ENCODE results near the gene SLC25A26. TPM values are rescaled to one million over a fixed set of nuclear protein-coding genes. Genes with fewer than 3 reads are reported as not detected.

SLC25A26 gene
- total and polyA plus RNA-seq, 8 donors: 5.1 to 13.6 (median 9.9) TPM

DNA sequence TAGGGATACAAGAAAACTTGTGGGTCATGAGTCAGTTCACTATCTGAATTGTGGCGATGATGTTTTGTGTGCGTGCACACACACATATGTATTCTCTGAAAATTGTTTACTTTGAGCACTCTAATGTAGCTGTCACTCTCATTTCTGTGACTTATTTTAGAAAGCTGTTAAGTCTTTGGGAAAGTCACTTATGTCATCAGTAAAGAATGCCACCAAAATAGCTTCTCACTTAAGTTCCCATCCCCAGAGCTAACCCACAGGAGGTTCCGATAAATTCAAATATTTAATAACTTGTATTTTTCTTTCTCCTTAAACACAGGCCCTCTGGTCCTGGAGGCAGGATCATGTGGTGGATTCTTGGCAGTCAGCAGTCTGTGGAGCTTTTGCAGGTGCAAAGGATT lies 141.7 kb downstream of the SLC25A26 start:
- H3K9me3 ChIP-seq: no peaks in the 10 kb centered on the region
- DNase-seq (no peak), ATAC-seq (no peak), FAIRE-seq (no peak)
- TF ChIP-seq, protein P1, sequence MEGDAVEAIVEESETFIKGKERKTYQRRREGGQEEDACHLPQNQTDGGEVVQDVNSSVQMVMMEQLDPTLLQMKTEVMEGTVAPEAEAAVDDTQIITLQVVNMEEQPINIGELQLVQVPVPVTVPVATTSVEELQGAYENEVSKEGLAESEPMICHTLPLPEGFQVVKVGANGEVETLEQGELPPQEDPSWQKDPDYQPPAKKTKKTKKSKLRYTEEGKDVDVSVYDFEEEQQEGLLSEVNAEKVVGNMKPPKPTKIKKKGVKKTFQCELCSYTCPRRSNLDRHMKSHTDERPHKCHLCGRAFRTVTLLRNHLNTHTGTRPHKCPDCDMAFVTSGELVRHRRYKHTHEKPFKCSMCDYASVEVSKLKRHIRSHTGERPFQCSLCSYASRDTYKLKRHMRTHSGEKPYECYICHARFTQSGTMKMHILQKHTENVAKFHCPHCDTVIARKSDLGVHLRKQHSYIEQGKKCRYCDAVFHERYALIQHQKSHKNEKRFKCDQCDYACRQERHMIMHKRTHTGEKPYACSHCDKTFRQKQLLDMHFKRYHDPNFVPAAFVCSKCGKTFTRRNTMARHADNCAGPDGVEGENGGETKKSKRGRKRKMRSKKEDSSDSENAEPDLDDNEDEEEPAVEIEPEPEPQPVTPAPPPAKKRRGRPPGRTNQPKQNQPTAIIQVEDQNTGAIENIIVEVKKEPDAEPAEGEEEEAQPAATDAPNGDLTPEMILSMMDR (IDR thresholded peaks at IDR 0.05): no peak
- 85 to 93% methylated on average over 3 of the region's 3 CpGs for WGBS, 2 donors
- H3K27me3 ChIP-seq: no peaks in the 10 kb centered on the region
- no peaks in the 10 kb centered on the region for H3K36me3 ChIP-seq
- no peak overlapping the region for H3K4me3 ChIP-seq
- H3K27ac ChIP-seq: no peak overlapping the region
- intact Hi-C loops (cut with DNase I): loop anchor here in 1 of 3 donors (10.0 kb wide), 1 partner anchor 58 kb away; no protein-coding TSS in a partner anchor
- no peaks in the 10 kb centered on the region for H3K4me1 ChIP-seq

DNA sequence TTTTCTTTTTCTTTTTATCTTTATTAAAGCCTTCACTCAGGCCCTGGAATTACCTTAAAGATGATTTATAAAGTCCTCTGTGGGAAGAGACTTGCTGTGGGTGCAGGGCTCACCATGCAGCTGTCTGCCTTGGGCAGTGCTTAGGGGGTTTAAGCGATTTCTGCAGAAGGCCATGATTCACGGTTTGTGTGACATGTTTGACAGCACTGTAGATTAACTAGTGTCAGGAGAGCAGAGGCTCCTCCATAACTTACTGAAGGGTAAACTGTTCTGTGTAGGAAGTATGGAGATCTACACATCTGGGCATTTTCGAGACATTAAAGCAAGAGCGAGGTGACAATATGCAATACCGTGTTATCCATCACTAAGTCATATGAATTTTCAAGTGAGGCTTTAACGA lies 142.3 kb downstream of the SLC25A26 start:
- FAIRE-seq (no peak), ATAC-seq (no peak), DNase-seq (no peak)
- H3K4me1 ChIP-seq: no peaks in the 10 kb centered on the region
- no peaks in the 10 kb centered on the region for H3K36me3 ChIP-seq
- H3K4me3 ChIP-seq: no peak overlapping the region
- WGBS, 2 donors: 85 to 92% methylated on average over 6 of the region's 6 CpGs
- no peaks in the 10 kb centered on the region for H3K27me3 ChIP-seq
- H3K27ac ChIP-seq: no peak overlapping the region
- TF ChIP-seq, protein P1 (IDR thresholded peaks at IDR 0.05): no peak
- H3K9me3 ChIP-seq: no peaks in the 10 kb centered on the region
- intact Hi-C loops (cut with DNase I): loop anchor here in 1 of 3 donors (10.0 kb wide), 1 partner anchor 58 kb away; no protein-coding TSS in a partner anchor

DNA sequence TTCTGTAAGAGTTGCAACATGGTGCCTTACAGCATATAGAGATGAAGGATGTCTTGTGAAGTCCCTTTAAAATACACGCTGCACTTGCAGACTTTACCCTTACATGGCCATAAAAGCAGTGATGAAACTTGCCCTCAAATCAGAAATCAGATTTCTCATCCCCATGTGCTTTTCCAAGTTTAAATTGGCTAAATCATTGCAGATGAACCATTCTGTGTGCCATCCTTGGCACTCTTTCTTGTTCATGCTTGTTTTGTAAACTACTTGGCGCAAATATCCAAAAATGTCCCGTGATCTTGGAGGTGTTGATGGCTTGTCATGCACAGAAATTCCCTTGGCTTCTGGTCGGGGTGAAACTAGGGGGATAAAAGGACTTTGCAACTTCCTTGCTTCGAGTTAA lies 144.3 kb downstream of the SLC25A26 start:
- FAIRE-seq: no peak
- Histone ChIP-seq H3K27ac (no peak overlapping the region), H3K36me3 (no peaks in the 10 kb centered on the region), H3K27me3 (no peaks in the 10 kb centered on the region), H3K9me3 (no peaks in the 10 kb centered on the region), H3K4me3 (no peak overlapping the region), H3K4me1 (peaks cover 0 to under 1% (median 0%) of the 10 kb centered on the region in 3 donors)
- intact Hi-C loops (cut with DNase I): loop anchor here in 1 of 3 donors (10.0 kb wide), 1 partner anchor 60 kb away; no protein-coding TSS in a partner anchor
- no peak for ATAC-seq
- no peak for DNase-seq
- WGBS, 2 donors: 81 to 85% methylated on average over 5 of the region's 5 CpGs
- TF ChIP-seq, protein P1 (IDR thresholded peaks at IDR 0.05): no peak

DNA sequence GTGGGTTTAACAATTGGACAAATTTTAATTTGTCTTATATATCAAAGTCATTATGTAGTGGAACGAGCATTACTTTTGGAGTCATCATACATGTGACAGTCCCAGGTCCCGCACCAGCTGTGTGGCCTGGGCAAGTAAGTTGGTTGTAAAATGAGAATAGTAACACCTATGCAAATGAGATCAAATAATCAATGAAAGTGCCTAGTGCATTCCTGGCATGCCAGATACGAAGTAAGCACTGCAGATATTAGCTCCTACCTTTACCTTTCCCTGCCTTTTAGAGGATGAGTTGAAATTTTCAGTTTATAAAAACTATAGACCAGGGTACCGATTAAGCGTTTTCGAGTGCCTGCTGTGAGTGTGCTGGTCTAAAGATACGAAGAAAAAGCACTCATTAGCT lies 145.9 kb downstream of the SLC25A26 start:
- H3K4me1 ChIP-seq: peaks cover 0 to 5% (median 0%) of the 10 kb centered on the region in 3 donors
- H3K27ac ChIP-seq: no peak overlapping the region
- H3K36me3 ChIP-seq: no peaks in the 10 kb centered on the region
- TF ChIP-seq, protein P1 (IDR thresholded peaks at IDR 0.05): no peak
- 58 to 61% methylated on average over 7 of the region's 7 CpGs for WGBS, 2 donors
- no peak for FAIRE-seq
- ATAC-seq: peak in 1 of 4 donors; percentile 41
- H3K9me3 ChIP-seq: no peaks in the 10 kb centered on the region
- no peak overlapping the region for H3K4me3 ChIP-seq
- DNase-seq: no peak
- intact Hi-C loops (cut with DNase I): loop anchor here in 1 of 3 donors (10.0 kb wide), 1 partner anchor 62 kb away; no protein-coding TSS in a partner anchor
- H3K27me3 ChIP-seq: no peaks in the 10 kb centered on the region

DNA sequence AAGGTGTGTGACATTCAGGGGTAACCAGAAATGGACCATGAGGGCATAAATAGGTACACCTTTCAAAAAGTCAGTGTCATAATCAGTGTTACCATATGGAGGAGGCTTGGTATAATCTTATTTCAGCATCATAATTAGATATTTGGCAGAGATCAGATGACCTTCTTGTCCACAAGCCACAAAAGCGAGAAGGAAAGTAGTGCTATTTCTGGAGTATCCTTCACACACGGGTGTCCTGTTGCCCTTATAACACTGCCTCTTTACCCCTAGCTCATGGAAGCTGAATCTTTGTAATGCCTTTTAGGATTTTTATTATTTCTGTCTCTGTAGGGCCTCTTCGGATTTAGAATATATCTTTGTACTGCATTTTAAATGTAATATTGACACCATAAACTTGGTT lies 147.2 kb downstream of the SLC25A26 start:
- DNase-seq: no peak
- no peak for ATAC-seq
- Histone ChIP-seq H3K9me3 (no peaks in the 10 kb centered on the region), H3K4me3 (no peak overlapping the region), H3K27ac (no peak overlapping the region), H3K4me1 (peaks cover 0 to 5% (median 0%) of the 10 kb centered on the region in 3 donors), H3K27me3 (no peaks in the 10 kb centered on the region), H3K36me3 (no peaks in the 10 kb centered on the region)
- WGBS, 2 donors: 81 to 86% methylated on average over 3 of the region's 3 CpGs
- intact Hi-C loops (cut with DNase I): loop anchor here in 1 of 3 donors (10.0 kb wide), 1 partner anchor 63 kb away; no protein-coding TSS in a partner anchor
- TF ChIP-seq, protein P1 (IDR thresholded peaks at IDR 0.05): no peak
- FAIRE-seq: no peak

Measured in pancreas (tissue), 10 donors.